Retinal pigment epithelial cell (primary cell): ENCODE results near the gene PDGFD.

ENCODE experiments used
- DNase-seq: peaks from one replicate; pipeline ENCODE4 v3.0.0-alpha.2; 2010; ENCODE audit warnings: low read depth
- H3K4me3 ChIP-seq: 2 replicates; pipeline ENCODE4 v1.5.1; 2011; ENCODE audit warnings: mild to moderate bottlenecking, low read length, control low read depth, moderate library complexity
- TF ChIP-seq, protein P1 (sequence below): conservative IDR thresholded peaks from 2 replicates; pipeline ENCODE4 v1.5.1; 2011; ENCODE audit warnings: low read depth, low read length, control low read depth, inconsistent platforms

PDGFD gene

GRCh38 chr11:103949781-103950180 is 214.2 kb downstream of the PDGFD start:
- DNase-seq = no peak
- TF ChIP-seq, protein P1, sequence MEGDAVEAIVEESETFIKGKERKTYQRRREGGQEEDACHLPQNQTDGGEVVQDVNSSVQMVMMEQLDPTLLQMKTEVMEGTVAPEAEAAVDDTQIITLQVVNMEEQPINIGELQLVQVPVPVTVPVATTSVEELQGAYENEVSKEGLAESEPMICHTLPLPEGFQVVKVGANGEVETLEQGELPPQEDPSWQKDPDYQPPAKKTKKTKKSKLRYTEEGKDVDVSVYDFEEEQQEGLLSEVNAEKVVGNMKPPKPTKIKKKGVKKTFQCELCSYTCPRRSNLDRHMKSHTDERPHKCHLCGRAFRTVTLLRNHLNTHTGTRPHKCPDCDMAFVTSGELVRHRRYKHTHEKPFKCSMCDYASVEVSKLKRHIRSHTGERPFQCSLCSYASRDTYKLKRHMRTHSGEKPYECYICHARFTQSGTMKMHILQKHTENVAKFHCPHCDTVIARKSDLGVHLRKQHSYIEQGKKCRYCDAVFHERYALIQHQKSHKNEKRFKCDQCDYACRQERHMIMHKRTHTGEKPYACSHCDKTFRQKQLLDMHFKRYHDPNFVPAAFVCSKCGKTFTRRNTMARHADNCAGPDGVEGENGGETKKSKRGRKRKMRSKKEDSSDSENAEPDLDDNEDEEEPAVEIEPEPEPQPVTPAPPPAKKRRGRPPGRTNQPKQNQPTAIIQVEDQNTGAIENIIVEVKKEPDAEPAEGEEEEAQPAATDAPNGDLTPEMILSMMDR = no peak
- no peak overlapping the region for H3K4me3 ChIP-seq

DNA sequence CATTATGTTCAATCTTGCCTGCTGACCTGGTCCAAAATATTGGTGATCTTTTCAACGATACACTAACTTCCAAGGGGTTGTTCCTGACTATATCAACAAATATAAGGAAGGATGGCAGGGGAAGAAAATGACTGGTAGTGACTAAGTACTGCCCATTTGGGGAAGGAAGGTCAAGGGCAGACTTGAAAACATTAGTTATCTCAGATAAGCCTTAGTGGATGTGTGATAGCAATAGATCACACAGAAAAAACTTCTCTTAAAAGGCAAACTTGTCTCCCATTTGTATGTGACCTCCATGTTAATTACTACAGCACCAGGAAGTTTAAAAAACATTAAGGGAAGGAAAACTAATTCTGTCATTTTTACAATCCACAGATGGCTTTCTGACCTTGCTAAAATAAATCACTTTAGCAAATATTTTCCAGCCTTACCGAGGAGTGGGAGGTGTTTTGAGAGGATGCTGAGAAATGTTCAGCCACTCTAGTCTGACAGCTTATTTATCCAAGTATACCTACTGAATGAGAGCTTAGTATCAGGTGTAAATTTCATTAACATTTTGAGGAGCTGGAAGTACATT is 215.7 kb downstream of the PDGFD start:
- TF ChIP-seq, protein P1 = no peak
- H3K4me3 ChIP-seq = no peak overlapping the region

GRCh38 chr11:103947546-103947919 is 216.4 kb downstream of the PDGFD start:
- H3K4me3 ChIP-seq = no peak overlapping the region
- no peak for DNase-seq
- TF ChIP-seq, protein P1 = no peak

More for the DNA sequence above, 215.7 kb downstream of the PDGFD start:
- no peak for DNase-seq

- DNase-seq = no peak
- H3K4me3 ChIP-seq = no peak overlapping the region
- TF ChIP-seq, protein P1 = no peak
Measured at GRCh38 chr11:103946793-103947545, 217.0 kb downstream of the PDGFD start.

DNA sequence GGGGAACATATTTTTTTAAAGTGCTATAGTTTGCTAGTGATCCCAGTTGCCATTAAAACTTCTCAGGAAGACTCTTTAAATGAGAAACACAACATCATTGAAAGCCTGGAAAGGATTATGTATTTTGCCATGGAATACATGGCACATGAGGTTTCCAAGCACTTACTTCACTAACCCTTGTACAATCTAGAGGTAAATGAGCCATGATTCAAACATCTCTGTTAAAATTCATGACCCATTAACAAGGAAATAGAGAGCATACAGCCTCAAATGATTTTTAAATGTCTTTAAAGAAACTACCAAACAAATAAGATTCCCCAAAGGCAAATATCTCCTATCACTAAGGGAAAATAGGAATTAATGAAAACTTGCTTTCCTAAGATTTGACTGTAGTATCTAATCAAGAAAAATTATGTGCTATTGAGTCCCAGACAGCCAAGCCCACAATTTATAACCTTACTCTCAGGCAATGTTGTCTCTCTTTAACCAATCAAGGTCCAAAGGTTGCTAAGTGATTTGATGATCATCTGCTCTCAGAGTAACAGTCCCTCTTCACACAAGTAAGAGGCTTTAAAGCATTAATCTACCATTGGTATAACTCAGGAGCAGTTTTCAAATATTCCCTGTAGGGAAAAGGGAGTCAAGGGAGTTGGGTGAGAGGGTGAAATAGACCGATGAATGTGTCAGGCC is 219.6 kb downstream of the PDGFD start:
- DNase-seq = no peak
- no peak overlapping the region for H3K4me3 ChIP-seq
- TF ChIP-seq, protein P1 = no peak

DNA sequence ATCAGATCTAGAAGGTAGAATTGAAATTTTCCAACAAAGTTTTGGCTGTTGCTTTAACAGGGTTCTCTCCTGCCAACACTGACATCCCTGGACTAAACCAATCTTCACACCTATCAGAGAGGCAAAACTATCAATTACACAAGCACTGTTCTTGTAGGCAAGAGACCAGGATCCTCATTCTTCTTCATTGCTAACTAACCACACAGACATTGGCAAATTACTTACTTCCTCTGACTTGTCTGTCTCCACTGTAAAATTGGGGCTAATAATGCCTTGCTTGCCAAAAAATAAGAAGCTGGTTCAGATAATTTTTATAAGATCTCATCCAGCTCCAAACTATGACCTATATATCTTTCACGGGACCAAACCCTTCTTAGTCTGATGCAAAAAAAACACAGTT is 221.3 kb downstream of the PDGFD start:
- TF ChIP-seq, protein P1 = no peak
- H3K4me3 ChIP-seq = no peak overlapping the region
- DNase-seq = no peak

GRCh38 chr11:103940551-103940950 is 223.4 kb downstream of the PDGFD start:
- TF ChIP-seq, protein P1 = no peak
- no peak overlapping the region for H3K4me3 ChIP-seq
- DNase-seq = no peak
